ENCODE results near the gene SCGB1C1. TPM values are rescaled to one million over a fixed set of nuclear protein-coding genes. Genes with fewer than 3 reads are reported as not detected.
A peak's percentile ranks its signal among the peaks of the same experiment; 100 is the strongest.
"Not testable (repeated sequence)": the region's sequence is repeated elsewhere in the genome, so short reads cannot be mapped to it uniquely, and the experiment has no call there.

The SCGB1C1 gene
- total and polyA plus RNA-seq, 3 donors from 2014 or later = not detected

GRCh38 chr11:191490-192478 is 1.1 kb upstream of the SCGB1C1 start:
- DNase-seq = peak; percentile 20
- intact Hi-C loops (cut with DNase I; ENCODE audit: low total_unique reads); H3K4me3 ChIP-seq; H3K36me3 ChIP-seq (ENCODE audit: low read depth, missing control alignments); H3K9me3 ChIP-seq; H3K27me3 ChIP-seq; H3K27ac ChIP-seq; H3K4me1 ChIP-seq: not testable (repeated sequence)
- WGBS, 2 donors = 61 to 85% methylated on average over 2 to 5 of the region's 8 CpGs
- TF ChIP-seq, protein P1, sequence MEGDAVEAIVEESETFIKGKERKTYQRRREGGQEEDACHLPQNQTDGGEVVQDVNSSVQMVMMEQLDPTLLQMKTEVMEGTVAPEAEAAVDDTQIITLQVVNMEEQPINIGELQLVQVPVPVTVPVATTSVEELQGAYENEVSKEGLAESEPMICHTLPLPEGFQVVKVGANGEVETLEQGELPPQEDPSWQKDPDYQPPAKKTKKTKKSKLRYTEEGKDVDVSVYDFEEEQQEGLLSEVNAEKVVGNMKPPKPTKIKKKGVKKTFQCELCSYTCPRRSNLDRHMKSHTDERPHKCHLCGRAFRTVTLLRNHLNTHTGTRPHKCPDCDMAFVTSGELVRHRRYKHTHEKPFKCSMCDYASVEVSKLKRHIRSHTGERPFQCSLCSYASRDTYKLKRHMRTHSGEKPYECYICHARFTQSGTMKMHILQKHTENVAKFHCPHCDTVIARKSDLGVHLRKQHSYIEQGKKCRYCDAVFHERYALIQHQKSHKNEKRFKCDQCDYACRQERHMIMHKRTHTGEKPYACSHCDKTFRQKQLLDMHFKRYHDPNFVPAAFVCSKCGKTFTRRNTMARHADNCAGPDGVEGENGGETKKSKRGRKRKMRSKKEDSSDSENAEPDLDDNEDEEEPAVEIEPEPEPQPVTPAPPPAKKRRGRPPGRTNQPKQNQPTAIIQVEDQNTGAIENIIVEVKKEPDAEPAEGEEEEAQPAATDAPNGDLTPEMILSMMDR (IDR thresholded peaks at IDR 0.05) = peak in 1 of 3 experiments; percentile 13

DNA sequence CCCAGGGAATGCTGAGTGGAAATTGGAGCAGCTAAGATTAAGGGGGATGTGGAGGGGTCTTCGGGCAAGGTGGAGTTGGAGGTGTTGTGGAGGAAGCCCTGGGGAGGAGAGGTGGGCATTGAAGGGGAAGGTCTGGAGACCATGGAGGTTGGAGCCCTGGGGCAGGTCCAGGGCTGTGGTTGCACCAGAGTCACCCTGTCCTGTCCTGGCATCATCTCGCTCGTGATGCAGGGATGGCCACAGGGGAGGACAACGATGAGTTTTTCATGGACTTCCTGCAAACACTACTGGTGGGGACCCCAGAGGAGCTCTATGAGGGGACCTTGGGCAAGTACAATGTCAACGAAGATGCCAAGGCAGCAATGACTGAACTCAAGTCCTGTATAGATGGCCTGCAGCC is 603 bp downstream of the SCGB1C1 start:
- H3K27me3 ChIP-seq; H3K9me3 ChIP-seq; H3K4me3 ChIP-seq; intact Hi-C loops (cut with DNase I; ENCODE audit: low total_unique reads); H3K4me1 ChIP-seq; H3K27ac ChIP-seq; H3K36me3 ChIP-seq (ENCODE audit: low read depth, missing control alignments): not testable (repeated sequence)
- DNase-seq = peak; percentile 9
- 64 to 85% methylated on average over 4 to 5 of the region's 5 CpGs for WGBS, 2 donors

DNA sequence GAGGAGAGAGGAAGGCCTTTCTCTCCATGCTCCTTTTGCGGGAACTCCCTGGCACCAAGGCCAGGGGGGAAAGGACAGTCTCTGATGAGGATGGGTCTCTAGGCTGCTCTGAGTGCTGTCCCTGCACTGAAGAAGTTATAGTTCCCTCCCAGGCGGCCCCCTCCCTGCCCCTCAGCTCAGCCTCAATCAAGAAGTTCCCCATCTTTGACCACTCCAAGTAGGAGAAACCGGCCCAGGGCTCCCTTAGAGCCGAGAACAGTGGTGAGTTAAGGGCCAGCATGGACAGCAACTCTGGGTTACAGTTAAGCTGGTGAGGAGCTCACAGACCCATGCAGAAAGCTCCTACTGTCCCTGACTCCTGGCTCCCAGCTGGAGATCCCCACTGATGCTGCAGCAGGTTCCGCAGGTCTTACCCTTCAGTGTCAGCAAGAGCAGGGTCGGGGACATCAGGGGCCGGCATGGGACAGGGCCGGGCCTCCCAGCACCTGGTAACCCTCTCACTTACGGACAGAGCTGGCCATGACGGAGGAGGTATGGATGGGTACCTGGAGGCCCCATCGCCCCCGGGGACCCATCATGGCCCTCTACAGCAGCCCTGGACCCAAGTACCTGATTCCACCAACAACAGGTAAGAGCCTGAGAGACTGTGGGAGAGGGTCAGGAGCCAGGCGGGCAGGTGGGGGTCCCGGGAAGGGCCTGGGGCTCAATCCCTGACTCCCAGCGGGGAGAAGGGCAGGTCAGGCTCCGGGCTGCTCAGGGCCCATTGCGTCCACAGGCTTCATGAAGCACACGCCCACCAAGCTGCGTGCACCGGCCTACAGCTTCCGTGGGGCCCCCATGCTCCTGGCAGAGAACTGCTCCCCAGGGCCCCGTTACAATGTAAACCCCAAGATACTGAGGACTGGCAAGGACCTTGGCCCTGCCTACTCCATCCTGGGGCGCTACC is 4.2 kb downstream of the SCGB1C1 start:
- peak; percentile 13 for DNase-seq
- Histone ChIP-seq H3K9me3 (no peaks in the 10 kb centered on the region), H3K27me3 (no peaks in the 10 kb centered on the region), H3K36me3 (ENCODE audit: low read depth, missing control alignments) (no peaks in the 10 kb centered on the region), H3K4me1 (no peaks in the 10 kb centered on the region), H3K27ac (no peak overlapping the region), H3K4me3 (no peak overlapping the region)
- intact Hi-C loops (cut with DNase I; ENCODE audit: low total_unique reads) = no loop called here
- 89 to 100% methylated on average over 3 to 23 of the region's 23 CpGs for WGBS, 2 donors
- TF ChIP-seq POLR2A (IDR thresholded peaks at IDR 0.05) = no peak
- TF ChIP-seq, protein P1 (IDR thresholded peaks at IDR 0.05) = no peak

GRCh38 chr11:197741-198235 is 4.9 kb downstream of the SCGB1C1 start:
- H3K4me1 ChIP-seq = no peaks in the 10 kb centered on the region
- WGBS, 2 donors = 85 to 96% methylated on average over 5 to 9 of the region's 9 CpGs
- intact Hi-C loops (cut with DNase I; ENCODE audit: low total_unique reads) = no loop called here
- H3K36me3 ChIP-seq (ENCODE audit: low read depth, missing control alignments) = no peaks in the 10 kb centered on the region
- no peaks in the 10 kb centered on the region for H3K27me3 ChIP-seq
- no peak overlapping the region for H3K27ac ChIP-seq
- H3K9me3 ChIP-seq = no peaks in the 10 kb centered on the region
- no peak overlapping the region for H3K4me3 ChIP-seq
- DNase-seq = peak; percentile 10
- no peak for TF ChIP-seq POLR2A (IDR thresholded peaks at IDR 0.05)
- TF ChIP-seq, protein P1 (IDR thresholded peaks at IDR 0.05) = no peak

Data from testis (tissue), 3 donors.